Gastrocnemius medialis (tissue), 4 donors: ENCODE results near the gene AARS2. TPM values are rescaled to one million over a fixed set of nuclear protein-coding genes. Genes with fewer than 3 reads are reported as not detected.

ENCODE experiments used
- ATAC-seq, 2 donors: fragments of 150-250 bp; one replicate each; pipeline ENCODE4 v1.9.1; 2016
- DNase-seq, 2 donors: peaks; one replicate each; pipeline ENCODE4 v3.0.0-alpha.2; 2019
- H3K27ac ChIP-seq, 4 donors: fragments of 200-600 bp; sonication (generic); 1 replicate in 1 of 4; 2 replicates in 3 of 4; pipeline ENCODE4 v1.5.1; 2016 to 2018; ENCODE audit warnings: mild to moderate bottlenecking in 2 of 4, moderate library complexity in 1 of 4
- H3K27me3 ChIP-seq, 3 donors: fragments of 200-600 bp; sonication (generic) in 2 of 3; 1 replicate in 1 of 3; 2 replicates in 2 of 3; pipeline versions ENCODE4 v1.5.1 to v1.6.0; 2016 to 2019; ENCODE audit warnings: mild to moderate bottlenecking in 1 of 3, moderate library complexity in 1 of 3
- H3K36me3 ChIP-seq, 2 donors: fragments of 200-600 bp; sonication (generic) in 1 of 2; one replicate each; pipeline ENCODE4 v1.5.1; 2017 to 2018
- H3K4me1 ChIP-seq, 2 donors: fragments of 200-600 bp; sonication (generic) in 1 of 2; one replicate each; pipeline ENCODE4 v1.5.1; 2016 to 2017; ENCODE audit warnings: mild to moderate bottlenecking in 2 of 2
- H3K4me3 ChIP-seq, 4 donors: fragments of 200-600 bp; sonication (generic) in 3 of 4; 1 replicate in 1 of 4; 2 replicates in 3 of 4; pipeline ENCODE4 v1.5.1; 2016 to 2019; ENCODE audit warnings: mild to moderate bottlenecking in 2 of 4
- H3K9me3 ChIP-seq, 3 donors: fragments of 200-600 bp; sonication (generic) in 2 of 3; 1 replicate in 1 of 3; 2 replicates in 2 of 3; pipeline ENCODE4 v1.5.1; 2016 to 2019
- CTCF ChIP-seq, 5 experiments: fragments of 450-650 bp in 3 of 5; fragments of 200-600 bp in 2 of 5; sonication (generic) in 2 of 5; IDR thresholded peaks in 4 of 5; conservative IDR thresholded peaks in 1 of 5; 1 replicate in 4 of 5; 2 replicates in 1 of 5; pipeline ENCODE4 v1.5.1; 2016 to 2019; ENCODE audit warnings: antibody characterized with exemption in 5 of 5, mild to moderate bottlenecking in 3 of 5, moderate library complexity in 3 of 5
- POLR2A ChIP-seq, 2 donors: fragments of 450-650 bp; IDR thresholded peaks; one replicate each; pipeline ENCODE4 v1.6.1; 2017; ENCODE audit warnings: antibody characterized with exemption in 2 of 2, mild to moderate bottlenecking in 2 of 2, moderate library complexity in 2 of 2
- in situ Hi-C, 4 donors: fragments of 200-750 bp; cut with MboI; loops; one replicate each; pipeline versions ENCODE4 v1.15.0 to v1.8.0; 2017; ENCODE audit warnings: low sequenced_read_pairs in 4 of 4
- intact Hi-C: fragments of 100-400 bp; cut with DNase I; formaldehyde crosslinking; loops from one replicate; pipeline ENCODE4 v1.15.1; 2023; ENCODE audit warnings: low total_unique reads
- total RNA-seq, 4 donors: library from RNA; depleted of rRNA; stranded (reverse); fragments of >200 nt; gene quantifications; one replicate each; pipeline versions ENCODE4 v1.1.0 to v1.2.3, GENCODE V29; 2016

Gene AARS2
- total RNA-seq, 4 donors from 2014 or later: 3.9 to 6.3 (median 4.5) TPM

GRCh38 chr6:44310241-44310640 lies 2.9 kb downstream of the AARS2 start:
- Histone ChIP-seq H3K27ac (no peak overlapping the region), H3K9me3 (no peaks in the 10 kb centered on the region), H3K4me3 (no peak overlapping the region), H3K27me3 (no peaks in the 10 kb centered on the region), H3K36me3 (peaks cover 2 to 52% of the 10 kb centered on the region in 2 donors), H3K4me1 (peaks cover 5 to 14% of the 10 kb centered on the region in 2 donors)
- in situ Hi-C loops (no loop called here), intact Hi-C loops (no loop called here)
- TF ChIP-seq CTCF (IDR thresholded peaks at IDR 0.05 in 4 of 5, conservative IDR thresholded peaks at IDR 0.05 in 1 of 5): no peak
- no peak for TF ChIP-seq POLR2A (IDR thresholded peaks at IDR 0.05)
- ATAC-seq (no peak), DNase-seq (no peak)

GRCh38 chr6:44309631-44310030 lies 3.5 kb downstream of the AARS2 start:
- TF ChIP-seq CTCF (IDR thresholded peaks at IDR 0.05 in 4 of 5, conservative IDR thresholded peaks at IDR 0.05 in 1 of 5) (no peak), POLR2A (IDR thresholded peaks at IDR 0.05) (no peak)
- in situ Hi-C loops: no loop called here
- Histone ChIP-seq H3K27ac (no peak overlapping the region), H3K4me1 (peaks cover 5 to 14% of the 10 kb centered on the region in 2 donors), H3K9me3 (no peaks in the 10 kb centered on the region), H3K36me3 (peaks cover 2 to 58% of the 10 kb centered on the region in 2 donors), H3K4me3 (no peak overlapping the region), H3K27me3 (no peaks in the 10 kb centered on the region)
- intact Hi-C loops: no loop called here
- ATAC-seq: no peak
- DNase-seq: no peak

- no peak for DNase-seq
- TF ChIP-seq CTCF (IDR thresholded peaks at IDR 0.05 in 4 of 5, conservative IDR thresholded peaks at IDR 0.05 in 1 of 5): no peak
- TF ChIP-seq POLR2A (IDR thresholded peaks at IDR 0.05): no peak
- in situ Hi-C loops (no loop called here), intact Hi-C loops (no loop called here)
- no peaks in the 10 kb centered on the region for H3K27me3 ChIP-seq
- H3K4me3 ChIP-seq: no peak overlapping the region
- no peaks in the 10 kb centered on the region for H3K9me3 ChIP-seq
- H3K36me3 ChIP-seq: peaks cover 2 to 62% of the 10 kb centered on the region in 2 donors
- H3K4me1 ChIP-seq: peaks cover 5 to 14% of the 10 kb centered on the region in 2 donors
- H3K27ac ChIP-seq: no peak overlapping the region
- ATAC-seq: no peak
Observed at GRCh38 chr6:44309092-44309491, 4.1 kb downstream of the AARS2 start.

GRCh38 chr6:44307217-44307616 lies 5.9 kb downstream of the AARS2 start:
- in situ Hi-C loops (no loop called here), intact Hi-C loops (no loop called here)
- DNase-seq (no peak), ATAC-seq (no peak)
- Histone ChIP-seq H3K36me3 (peaks cover 2 to 80% of the 10 kb centered on the region in 2 donors), H3K4me3 (no peak overlapping the region), H3K27ac (no peak overlapping the region), H3K4me1 (peaks cover under 1 to 5% of the 10 kb centered on the region in 2 donors), H3K27me3 (no peaks in the 10 kb centered on the region), H3K9me3 (no peaks in the 10 kb centered on the region)
- TF ChIP-seq CTCF (IDR thresholded peaks at IDR 0.05 in 4 of 5, conservative IDR thresholded peaks at IDR 0.05 in 1 of 5) (no peak), POLR2A (IDR thresholded peaks at IDR 0.05) (no peak)

GRCh38 chr6:44306710-44307109 lies 6.4 kb downstream of the AARS2 start:
- Histone ChIP-seq H3K27ac (no peak overlapping the region), H3K4me1 (no peaks in the 10 kb centered on the region), H3K9me3 (no peaks in the 10 kb centered on the region), H3K27me3 (no peaks in the 10 kb centered on the region), H3K36me3 (peaks cover 2 to 86% of the 10 kb centered on the region in 2 donors), H3K4me3 (no peak overlapping the region)
- no peak for ATAC-seq
- intact Hi-C loops (no loop called here), in situ Hi-C loops (no loop called here)
- no peak for DNase-seq
- TF ChIP-seq CTCF (IDR thresholded peaks at IDR 0.05 in 4 of 5, conservative IDR thresholded peaks at IDR 0.05 in 1 of 5) (no peak), POLR2A (IDR thresholded peaks at IDR 0.05) (no peak)
